ENCODE measurements around the gene NDC1.
"Not testable (repeated sequence)": the region's sequence is repeated elsewhere in the genome, so short reads cannot be mapped to it uniquely, and the experiment has no call there.

NDC1 gene

GRCh38 chr1:53821380-53821779 lies 16.7 kb downstream of the NDC1 start:
- no peak for DNase-seq

GRCh38 chr1:53819387-53819786 lies 18.7 kb downstream of the NDC1 start:
- DNase-seq, result no peak

GRCh38 chr1:53816584-53816983 lies 21.5 kb downstream of the NDC1 start:
- not testable (repeated sequence) for DNase-seq

GRCh38 chr1:53815484-53815883 lies 22.6 kb downstream of the NDC1 start:
- not testable (repeated sequence) for DNase-seq

- no peak for DNase-seq
These were observed 26.7 kb downstream of the NDC1 start for GRCh38 chr1:53811414-53811851.

GRCh38 chr1:53810497-53810896 lies 27.6 kb downstream of the NDC1 start:
- DNase-seq, result no peak

- no peak for DNase-seq
These were observed 28.1 kb downstream of the NDC1 start for GRCh38 chr1:53810007-53810406.

GRCh38 chr1:53807916-53808315 lies 30.2 kb downstream of the NDC1 start:
- DNase-seq, result no peak

GRCh38 chr1:53804791-53805505 lies 33.1 kb downstream of the NDC1 start:
- no peak for DNase-seq

GRCh38 chr1:53804181-53804580 lies 33.9 kb downstream of the NDC1 start:
- DNase-seq, result no peak

- DNase-seq, result no peak
These were observed 37.5 kb downstream of the NDC1 start for GRCh38 chr1:53800621-53801020.

- DNase-seq, result no peak
These were observed 39.0 kb downstream of the NDC1 start for GRCh38 chr1:53799141-53799540.

- no peak for DNase-seq
These were observed 45.3 kb downstream of the NDC1 start for GRCh38 chr1:53792806-53793205.

- DNase-seq, result no peak
These were observed 50.4 kb downstream of the NDC1 start for GRCh38 chr1:53787655-53788054.

- DNase-seq, result no peak
These were observed 55.0 kb downstream of the NDC1 start for GRCh38 chr1:53783056-53783455.

GRCh38 chr1:53781654-53782053 lies 56.4 kb downstream of the NDC1 start:
- DNase-seq, result no peak

- no peak for DNase-seq
These were observed 60.8 kb downstream of the NDC1 start for GRCh38 chr1:53777272-53777671.

GRCh38 chr1:53771648-53772047 lies 66.4 kb downstream of the NDC1 start:
- no peak for DNase-seq

- DNase-seq, result no peak
These were observed 68.3 kb downstream of the NDC1 start for GRCh38 chr1:53769780-53770179.

GRCh38 chr1:53769184-53769583 lies 68.9 kb downstream of the NDC1 start:
- DNase-seq, result no peak

- DNase-seq, result no peak
These were observed 71.2 kb downstream of the NDC1 start for GRCh38 chr1:53766831-53767405.

GRCh38 chr1:53766194-53766742 lies 71.8 kb downstream of the NDC1 start:
- DNase-seq, result no peak

- no peak for DNase-seq
These were observed 72.4 kb downstream of the NDC1 start for GRCh38 chr1:53765657-53766056.

- DNase-seq, result no peak
These were observed 74.2 kb downstream of the NDC1 start for GRCh38 chr1:53763911-53764310.

GRCh38 chr1:53763461-53763860 lies 74.6 kb downstream of the NDC1 start:
- DNase-seq, result no peak
